Subcutaneous adipose tissue (tissue), 4 donors: ENCODE data around the gene KIAA0232. TPM values are rescaled to one million over a fixed set of nuclear protein-coding genes. Genes with fewer than 3 reads are reported as not detected.

Experiments used
- CTCF ChIP-seq: fragments of 450-650 bp; IDR thresholded peaks from one replicate; pipeline ENCODE4 v1.5.1; 2016; ENCODE audit warnings: low read depth, mild to moderate bottlenecking, control low read depth, antibody characterized with exemption, moderate library complexity
- total RNA-seq, 4 donors: library from RNA; depleted of rRNA; stranded (reverse); fragments of >200 nt; gene quantifications; one replicate each; pipeline ENCODE4 v1.1.0, GENCODE V29; 2016

KIAA0232 gene
- total RNA-seq, 4 donors from 2014 or later: 24.3 to 36.5 (median 31.0) TPM

DNA sequence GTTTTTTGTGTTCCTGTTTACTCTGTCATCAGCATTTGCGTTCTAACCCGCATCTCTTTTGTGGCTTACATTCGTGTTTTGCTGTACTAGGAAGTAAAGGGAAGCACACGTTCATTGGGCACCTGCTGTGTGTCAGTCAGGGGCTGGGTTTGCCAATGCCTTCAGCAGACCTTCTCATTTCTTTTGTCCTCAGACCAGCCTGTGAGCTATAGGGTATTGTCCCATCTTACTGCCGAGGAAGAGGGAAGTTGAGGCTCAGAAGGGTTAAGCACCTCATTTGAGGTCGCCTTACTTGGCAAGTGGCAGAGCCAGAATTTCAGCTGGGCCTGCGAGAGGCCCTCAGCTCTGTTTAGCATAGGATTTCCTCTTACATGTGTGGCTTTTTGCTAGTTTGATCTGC lies 135.8 kb downstream of the KIAA0232 start:
- TF ChIP-seq CTCF: no peak

DNA sequence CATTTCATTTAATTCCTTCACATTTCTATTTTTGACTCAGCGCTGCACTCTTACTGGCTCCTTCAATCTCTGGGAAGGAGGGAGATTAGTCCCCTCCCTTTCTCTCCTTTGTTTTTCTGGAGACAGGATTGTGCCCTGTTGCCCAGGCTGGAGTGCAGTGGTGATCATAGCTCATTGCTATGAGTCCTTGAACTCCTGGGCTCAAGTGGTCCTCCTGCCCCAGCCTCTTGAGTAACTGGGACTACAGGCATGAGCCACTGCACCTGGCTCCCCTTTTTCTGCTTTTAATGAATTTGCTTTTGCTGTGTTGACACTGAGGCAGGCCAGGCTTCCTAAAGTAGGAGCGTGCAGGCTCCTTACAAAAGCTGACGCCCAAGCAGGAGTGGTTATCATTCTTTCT lies 137.6 kb downstream of the KIAA0232 start:
- TF ChIP-seq CTCF: no peak

GRCh38 chr4:6923507-6923906 lies 141.0 kb downstream of the KIAA0232 start:
- no peak for TF ChIP-seq CTCF

DNA sequence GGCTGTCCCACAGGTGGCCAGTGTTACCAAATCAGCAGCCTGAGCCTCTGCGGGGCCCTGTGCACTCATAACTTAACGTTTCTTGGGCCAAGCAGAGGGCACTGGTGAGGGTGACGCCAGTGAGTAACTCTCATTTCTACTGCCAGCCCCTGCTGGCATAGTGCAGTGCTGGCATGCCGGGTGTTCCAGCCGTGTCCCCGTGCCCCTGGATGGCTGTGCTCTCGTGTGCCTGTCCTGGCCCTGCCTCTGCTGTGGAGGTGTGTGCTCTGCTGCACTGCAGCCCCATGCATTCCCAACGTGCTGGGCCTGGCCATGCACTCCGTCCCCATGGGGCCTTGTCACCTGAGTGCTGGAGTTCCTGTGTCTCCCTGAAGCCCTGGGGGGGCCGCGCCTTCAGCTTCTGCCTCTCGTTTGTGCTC lies 141.8 kb downstream of the KIAA0232 start:
- TF ChIP-seq CTCF: no peak

DNA sequence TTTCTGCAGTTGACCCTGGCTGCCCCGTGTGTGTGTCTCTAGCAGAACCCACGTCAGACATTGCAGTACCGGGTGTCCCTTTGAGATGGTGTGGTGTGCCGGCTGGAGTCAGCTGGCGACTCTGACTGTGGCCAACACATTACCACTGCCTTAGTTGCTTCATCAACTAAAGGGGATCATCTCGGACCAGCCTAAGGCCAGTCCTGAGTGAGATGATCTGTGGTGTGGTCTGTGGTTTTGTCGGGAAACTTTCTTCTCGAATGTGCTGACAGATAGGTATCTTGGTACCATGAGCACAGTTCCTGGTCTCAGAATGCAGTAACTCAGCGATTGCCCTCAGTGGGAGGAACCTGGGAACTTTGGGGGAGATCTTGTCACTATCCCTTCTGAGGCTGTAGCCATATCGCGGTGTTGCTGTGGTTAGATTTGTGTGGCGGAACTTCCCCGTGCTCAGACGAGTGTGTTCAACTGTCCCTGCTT lies 142.9 kb downstream of the KIAA0232 start:
- no peak for TF ChIP-seq CTCF

GRCh38 chr4:6926081-6926480 lies 143.6 kb downstream of the KIAA0232 start:
- no peak for TF ChIP-seq CTCF

GRCh38 chr4:6926681-6927478 lies 144.4 kb downstream of the KIAA0232 start:
- TF ChIP-seq CTCF: no peak
